Neural cell (in vitro differentiated cells): Measurements from ENCODE around the gene CAMK2D. TPM values are rescaled to one million over a fixed set of nuclear protein-coding genes. Genes with fewer than 3 reads are reported as not detected.

Experiments used
- H2AFZ ChIP-seq: fragments of 200-600, 300-800 bp; sonication (generic), shearing (Covaris generic); 2 replicates; pipeline ENCODE4 v1.6.0; 2014; ENCODE audit warnings: low read depth, mild to moderate bottlenecking, antibody characterized with exemption, low read length, moderate library complexity
- H3F3A ChIP-seq: fragments of 200-600 bp; shearing (Covaris generic); 2 replicates; pipeline ENCODE4 v1.6.1; 2016; ENCODE audit warnings: mild to moderate bottlenecking, moderate library complexity, mixed read lengths, antibody characterized with exemption, low read length; ENCODE audit not compliant: insufficient read depth, poor library complexity, severe bottlenecking
- H3K27ac ChIP-seq: fragments of 200-600, 300-800 bp; sonication (generic), shearing (Covaris generic); 2 replicates; pipeline ENCODE4 v1.5.1; 2014; ENCODE audit warnings: mild to moderate bottlenecking, low read length, moderate library complexity
- H3K27me3 ChIP-seq: fragments of 300-800, 200-600 bp; sonication (generic), shearing (Covaris generic); 2 replicates; pipeline ENCODE4 v1.6.0; 2014; ENCODE audit warnings: mild to moderate bottlenecking, low read depth, low read length, moderate library complexity; ENCODE audit not compliant: insufficient read depth
- H3K36me3 ChIP-seq: fragments of 300-800, 200-600 bp; sonication (generic), shearing (Covaris generic); 2 replicates; pipeline ENCODE4 v1.5.1; 2014; ENCODE audit warnings: mild to moderate bottlenecking, antibody characterized with exemption, low read length, moderate library complexity; ENCODE audit not compliant: insufficient read depth
- H3K4me2 ChIP-seq: fragments of 300-800, 200-600 bp; sonication (generic), shearing (Covaris generic); 2 replicates; pipeline ENCODE4 v1.6.0; 2014; ENCODE audit warnings: mild to moderate bottlenecking, low read length
- H3K4me3 ChIP-seq: fragments of 300-800, 200-600 bp; sonication (generic), shearing (Covaris generic); 2 replicates; pipeline ENCODE4 v1.5.1; 2014; ENCODE audit warnings: mild to moderate bottlenecking, low read length, moderate library complexity
- H3K79me2 ChIP-seq: fragments of 200-600 bp; shearing (Covaris generic); replicated peaks from 2 replicates; pipeline ENCODE4 v1.6.0; 2014; ENCODE audit warnings: mild to moderate bottlenecking, low read length, moderate library complexity; ENCODE audit not compliant: insufficient read depth
- H3K9ac ChIP-seq: fragments of 300-800, 200-600 bp; sonication (generic), shearing (Covaris generic); 2 replicates; pipeline ENCODE4 v1.6.1; 2016; ENCODE audit warnings: mild to moderate bottlenecking, low read length, mixed read lengths
- H3K9me2 ChIP-seq: fragments of 200-600 bp; shearing (Covaris generic); 2 replicates; pipeline ENCODE4 v1.6.1; 2016; ENCODE audit warnings: mild to moderate bottlenecking, low read length, mixed read lengths; ENCODE audit not compliant: insufficient read depth
- H3K9me3 ChIP-seq: fragments of 200-600, 300-800 bp; sonication (generic), shearing (Covaris generic); 2 replicates; pipeline ENCODE4 v1.6.1; 2016; ENCODE audit warnings: mild to moderate bottlenecking, mixed run types, low read length, moderate library complexity, mixed read lengths
- H4K20me1 ChIP-seq: fragments of 200-600 bp; shearing (Covaris generic); 2 replicates; pipeline ENCODE4 v1.6.1; 2016; ENCODE audit warnings: mild to moderate bottlenecking, mixed run types; ENCODE audit not compliant: insufficient read depth
- CTCF ChIP-seq: fragments of 450-650 bp; IDR thresholded peaks from 2 replicates; pipeline ENCODE4 v1.5.1; 2014; ENCODE audit warnings: antibody characterized with exemption, mild to moderate bottlenecking, moderate library complexity; ENCODE audit not compliant: poor library complexity, severe bottlenecking
- EP300 ChIP-seq: fragments of 450-650 bp; conservative IDR thresholded peaks from 2 replicates; pipeline ENCODE4 v1.6.1; 2014; ENCODE audit warnings: antibody characterized with exemption, mild to moderate bottlenecking, moderate library complexity; ENCODE audit not compliant: poor library complexity, severe bottlenecking
- EZH2 ChIP-seq: fragments of 200-600, 300-800 bp; shearing (Covaris generic), sonication (generic); IDR thresholded peaks from 2 replicates; pipeline ENCODE4 v1.6.1; 2014; ENCODE audit warnings: antibody characterized with exemption, low read length, borderline replicate concordance, mild to moderate bottlenecking; ENCODE audit not compliant: insufficient read depth, poor library complexity, severe bottlenecking
- MXI1 ChIP-seq: fragments of 450-650 bp; conservative IDR thresholded peaks from 2 replicates; pipeline ENCODE4 v1.6.1; 2014; ENCODE audit warnings: antibody characterized with exemption, mild to moderate bottlenecking; ENCODE audit not compliant: poor library complexity, severe bottlenecking
- POLR2AphosphoS5 ChIP-seq: IDR thresholded peaks from 2 replicates; pipeline ENCODE4 v1.6.1; 2012
- RAD21 ChIP-seq: fragments of 450-650 bp; conservative IDR thresholded peaks from 2 replicates; pipeline ENCODE4 v1.6.1; 2014; ENCODE audit warnings: antibody characterized with exemption, mild to moderate bottlenecking, moderate library complexity
- REST ChIP-seq: IDR thresholded peaks from 2 replicates; pipeline ENCODE4 v1.6.1; 2012; ENCODE audit warnings: borderline replicate concordance
- SMC3 ChIP-seq: fragments of 450-650 bp; conservative IDR thresholded peaks from 2 replicates; pipeline ENCODE4 v1.6.1; 2014; ENCODE audit warnings: antibody characterized with exemption, mild to moderate bottlenecking, moderate library complexity; ENCODE audit not compliant: poor library complexity
- TAF1 ChIP-seq: IDR thresholded peaks from 2 replicates; pipeline ENCODE4 v1.6.1; 2012; ENCODE audit warnings: low read depth
- polyA plus RNA-seq: library from polyadenylated mRNA; depleted of rRNA; stranded (reverse); fragments of >200 nt; gene quantifications from 2 replicates; pipeline ENCODE4 v1.2.3, GENCODE V29; 2014

Gene CAMK2D
- polyA plus RNA-seq, 1 donor from 2014 or later: 27.1 TPM

- H4K20me1 ChIP-seq: no peaks in the 10 kb centered on the region
- no peaks in the 10 kb centered on the region for H3K79me2 ChIP-seq
- H3K4me2 ChIP-seq: no peak overlapping the region
- TF ChIP-seq EZH2 (no peak), MXI1 (no peak), TAF1 (no peak), POLR2AphosphoS5 (no peak), SMC3 (no peak), RAD21 (no peak), REST (no peak), EP300 (no peak), CTCF (no peak)
- H3K27ac ChIP-seq: no peak overlapping the region
- H3K27me3 ChIP-seq: no peaks in the 10 kb centered on the region
- H3K9me2 ChIP-seq: no peaks in the 10 kb centered on the region
- no peak overlapping the region for H2AFZ ChIP-seq
- H3K36me3 ChIP-seq: no peaks in the 10 kb centered on the region
- no peak overlapping the region for H3K9ac ChIP-seq
- no peaks in the 10 kb centered on the region for H3F3A ChIP-seq
- no peak overlapping the region for H3K4me3 ChIP-seq
- H3K9me3 ChIP-seq: no peaks in the 10 kb centered on the region
Measured at GRCh38 chr4:113524096-113524495, 237.4 kb downstream of the CAMK2D start.

GRCh38 chr4:113522433-113522832 is 239.1 kb downstream of the CAMK2D start:
- Histone ChIP-seq H3K27me3 (no peaks in the 10 kb centered on the region), H3K4me2 (no peak overlapping the region), H3K9ac (no peak overlapping the region), H4K20me1 (no peaks in the 10 kb centered on the region), H3K27ac (no peak overlapping the region), H3K36me3 (no peaks in the 10 kb centered on the region), H2AFZ (no peak overlapping the region), H3F3A (no peaks in the 10 kb centered on the region), H3K9me3 (no peaks in the 10 kb centered on the region), H3K4me3 (no peak overlapping the region), H3K79me2 (no peaks in the 10 kb centered on the region), H3K9me2 (no peaks in the 10 kb centered on the region)
- TF ChIP-seq CTCF: no peak
- no peak for TF ChIP-seq RAD21
- no peak for TF ChIP-seq MXI1
- TF ChIP-seq SMC3: no peak
- TF ChIP-seq REST: no peak
- no peak for TF ChIP-seq POLR2AphosphoS5
- TF ChIP-seq EZH2: no peak
- no peak for TF ChIP-seq TAF1
- TF ChIP-seq EP300: no peak
